GM10248 (cell line): ENCODE data around the gene HECW1.
A peak's percentile ranks its signal among the peaks of the same experiment; 100 is the strongest.

Source experiments
- CTCF ChIA-PET: fragments of 300-600 bp; sonication (Branson Sonifier 250); formaldehyde crosslinking; extraction: SDS; loops from one replicate; lab custom pipeline; 2021; ENCODE audit warnings: antibody characterized with exemption; lab: Yijun Ruan, JAX
- POLR2A ChIA-PET: fragments of 350-650 bp; sonication (Branson Sonifier 250); formaldehyde crosslinking; extraction: SDS; loops from one replicate; lab custom pipeline; 2020; ENCODE audit warnings: antibody characterized with exemption; lab: Yijun Ruan, JAX
- DNase-seq: peaks from one replicate; pipeline ENCODE4 v3.0.0; 2012; ENCODE audit errors: extremely low spot score
- CTCF ChIP-seq: IDR thresholded peaks from 2 replicates; pipeline ENCODE4 v1.5.1; 2012; ENCODE audit warnings: mild to moderate bottlenecking, low read depth; ENCODE audit errors: extremely low read depth, missing control alignments, control extremely low read depth

Gene HECW1

GRCh38 chr7:43302773-43303460 lies 190.5 kb downstream of the HECW1 start:
- DNase-seq = no peak
- POLR2A ChIA-PET = no interaction called here
- CTCF ChIA-PET = interaction anchor here (0.6 kb wide), 1 partner anchor 11 kb away, joined by 3 read pairs; no protein-coding TSS in a partner anchor
- TF ChIP-seq CTCF = no peak

- TF ChIP-seq CTCF = no peak
- ChIA-PET POLR2A (no interaction called here), CTCF (interaction anchor here (0.6 to 1.7 kb wide), 2 partner anchors 10 to 43 kb away, joined by 3 to 6 read pairs; no protein-coding TSS in a partner anchor)
- peak; percentile 33 for DNase-seq
These were observed 191.3 kb downstream of the HECW1 start for GRCh38 chr7:43303740-43304241.

GRCh38 chr7:43306404-43306803 lies 194.0 kb downstream of the HECW1 start:
- POLR2A ChIA-PET = no interaction called here
- TF ChIP-seq CTCF = no peak

GRCh38 chr7:43307522-43307921 lies 195.1 kb downstream of the HECW1 start:
- ChIA-PET CTCF (no interaction called here), POLR2A (no interaction called here)
- no peak for TF ChIP-seq CTCF
- DNase-seq = no peak

More at GRCh38 chr7:43306404-43306803, 194.0 kb downstream of the HECW1 start:
- CTCF ChIA-PET = no interaction called here
- no peak for DNase-seq

- DNase-seq = peak; percentile 36
- ChIA-PET POLR2A (no interaction called here), CTCF (no interaction called here)
- TF ChIP-seq CTCF = no peak
These were observed 196.7 kb downstream of the HECW1 start for GRCh38 chr7:43308913-43309705.

GRCh38 chr7:43309706-43310022 lies 197.2 kb downstream of the HECW1 start:
- ChIA-PET CTCF (no interaction called here), POLR2A (no interaction called here)
- no peak for DNase-seq
- no peak for TF ChIP-seq CTCF
